ENCODE measurements around the gene PHC2. TPM values are rescaled to one million over a fixed set of nuclear protein-coding genes. Genes with fewer than 3 reads are reported as not detected.
A peak's percentile ranks its signal among the peaks of the same experiment; 100 is the strongest.
"Not testable (repeated sequence)": the region's sequence is repeated elsewhere in the genome, so short reads cannot be mapped to it uniquely, and the experiment has no call there.

PHC2 gene
- total RNA-seq, 1 donor from 2014 or later: 109 TPM

GRCh38 chr1:33310702-33311101 is 120.2 kb downstream of the PHC2 start:
- no peak for ATAC-seq
- intact Hi-C loops (cut with DNase I): no loop called here
- no peak for DNase-seq (ENCODE audit: low spot score)

GRCh38 chr1:33309351-33309750 is 121.5 kb downstream of the PHC2 start:
- intact Hi-C loops (cut with DNase I): loop anchor here (5.0 kb wide), 1 partner anchor 942 kb away; no protein-coding TSS in a partner anchor
- DNase-seq (ENCODE audit: low spot score); ATAC-seq: not testable (repeated sequence)

GRCh38 chr1:33307494-33307864 is 123.4 kb downstream of the PHC2 start:
- DNase-seq (ENCODE audit: low spot score) (no peak), ATAC-seq (no peak)
- intact Hi-C loops (cut with DNase I): loop anchor here (5.0 kb wide), 1 partner anchor 940 kb away; no protein-coding TSS in a partner anchor

- no peak for DNase-seq (ENCODE audit: low spot score)
- intact Hi-C loops (cut with DNase I): loop anchor here (5.0 kb wide), 1 partner anchor 940 kb away; no protein-coding TSS in a partner anchor
- peak; percentile 58 for ATAC-seq
Observed at GRCh38 chr1:33306653-33307493, 124.0 kb downstream of the PHC2 start.

- intact Hi-C loops (cut with DNase I): loop anchor here (5.0 kb wide), 1 partner anchor 939 kb away; no protein-coding TSS in a partner anchor
- DNase-seq (ENCODE audit: low spot score) (no peak), ATAC-seq (peak; percentile 7)
Observed at GRCh38 chr1:33305816-33306652, 124.9 kb downstream of the PHC2 start.

DNA sequence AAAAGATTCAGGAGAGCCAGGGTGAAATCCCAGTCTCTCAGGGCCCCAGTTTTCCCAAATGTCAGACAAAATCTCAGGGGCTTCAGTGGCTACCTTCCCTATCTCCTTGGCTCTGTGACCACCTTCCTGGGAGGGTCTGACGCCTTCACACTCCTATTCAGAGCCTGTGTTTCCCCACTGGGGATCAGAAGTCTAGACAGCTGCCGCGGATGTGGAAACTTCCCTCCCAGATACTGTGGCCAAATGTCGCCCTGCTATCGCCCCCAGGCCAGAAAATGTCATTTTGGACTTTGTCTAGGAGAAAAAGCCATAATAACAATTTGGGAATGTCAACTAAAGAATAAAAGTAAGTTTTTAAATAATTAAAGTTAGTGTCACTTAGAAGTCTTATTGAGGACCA is 125.9 kb downstream of the PHC2 start:
- intact Hi-C loops (cut with DNase I): loop anchor here (5.0 kb wide), 1 partner anchor 938 kb away; no protein-coding TSS in a partner anchor
- ATAC-seq (no peak), DNase-seq (ENCODE audit: low spot score) (no peak)

DNA sequence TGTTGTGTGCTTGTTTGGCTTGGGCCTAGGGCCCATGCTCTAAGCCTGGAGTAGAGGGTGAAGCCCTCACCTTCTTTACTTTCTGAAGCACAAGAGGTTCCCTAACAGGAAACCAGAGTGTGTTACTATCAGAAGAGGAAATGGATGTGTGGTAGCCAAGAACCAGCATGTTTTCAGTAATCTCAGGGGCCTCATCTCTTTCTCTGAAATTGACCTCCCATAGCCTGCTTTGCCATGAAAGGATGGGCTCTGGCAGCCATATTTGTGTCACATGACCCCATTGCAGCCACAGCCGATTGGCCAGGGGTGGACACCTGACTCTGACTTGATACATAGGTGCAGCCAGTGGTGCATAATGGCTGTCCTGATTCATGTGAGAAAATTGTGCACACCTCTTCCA is 128.6 kb downstream of the PHC2 start:
- ATAC-seq: no peak
- no peak for DNase-seq (ENCODE audit: low spot score)
- intact Hi-C loops (cut with DNase I): no loop called here

DNA sequence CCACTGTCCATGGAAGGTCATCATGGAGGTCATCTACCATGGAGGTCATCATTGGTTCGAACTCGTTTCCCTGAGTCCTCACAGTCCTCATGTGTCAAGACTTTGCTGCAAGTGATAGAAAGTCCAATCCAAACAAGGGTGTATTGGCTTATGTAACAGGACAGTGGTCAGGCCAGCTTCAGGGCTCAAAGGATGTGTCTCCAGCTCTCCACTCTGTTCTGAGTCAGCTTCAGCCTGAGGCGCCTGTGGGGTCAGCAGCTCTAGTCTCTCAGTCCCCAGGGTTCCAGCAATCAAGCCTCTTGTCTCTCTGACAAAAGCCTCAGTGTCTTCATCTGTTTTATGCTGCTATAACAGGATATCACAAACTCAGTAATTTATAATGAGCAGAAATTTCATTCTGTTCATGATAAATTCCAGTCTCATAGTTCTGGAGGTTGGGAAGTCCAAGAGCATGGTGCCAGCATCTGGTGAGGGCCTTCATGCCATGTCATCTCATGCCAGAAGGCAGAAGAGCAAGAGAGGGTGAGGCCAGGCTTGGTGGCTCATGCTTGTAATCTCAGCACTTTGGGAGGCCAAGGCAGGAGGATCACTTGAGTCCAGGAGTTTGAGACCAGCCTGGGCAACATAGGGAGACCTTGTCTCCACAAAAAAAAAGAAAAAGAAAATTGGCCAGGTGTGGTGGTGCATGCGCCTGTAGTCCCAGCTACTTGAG is 129.5 kb downstream of the PHC2 start:
- ATAC-seq (peak; percentile 80), DNase-seq (ENCODE audit: low spot score) (peak; percentile 60)
- intact Hi-C loops (cut with DNase I): no loop called here

GRCh38 chr1:33300673-33301072 is 130.2 kb downstream of the PHC2 start:
- peak; percentile 80 for DNase-seq (ENCODE audit: low spot score)
- intact Hi-C loops (cut with DNase I): no loop called here
- ATAC-seq: peak; percentile 69

- DNase-seq (ENCODE audit: low spot score) (peak; percentile 59), ATAC-seq (no peak)
- intact Hi-C loops (cut with DNase I): no loop called here
Observed at GRCh38 chr1:33299461-33300155, 131.3 kb downstream of the PHC2 start.

DNA sequence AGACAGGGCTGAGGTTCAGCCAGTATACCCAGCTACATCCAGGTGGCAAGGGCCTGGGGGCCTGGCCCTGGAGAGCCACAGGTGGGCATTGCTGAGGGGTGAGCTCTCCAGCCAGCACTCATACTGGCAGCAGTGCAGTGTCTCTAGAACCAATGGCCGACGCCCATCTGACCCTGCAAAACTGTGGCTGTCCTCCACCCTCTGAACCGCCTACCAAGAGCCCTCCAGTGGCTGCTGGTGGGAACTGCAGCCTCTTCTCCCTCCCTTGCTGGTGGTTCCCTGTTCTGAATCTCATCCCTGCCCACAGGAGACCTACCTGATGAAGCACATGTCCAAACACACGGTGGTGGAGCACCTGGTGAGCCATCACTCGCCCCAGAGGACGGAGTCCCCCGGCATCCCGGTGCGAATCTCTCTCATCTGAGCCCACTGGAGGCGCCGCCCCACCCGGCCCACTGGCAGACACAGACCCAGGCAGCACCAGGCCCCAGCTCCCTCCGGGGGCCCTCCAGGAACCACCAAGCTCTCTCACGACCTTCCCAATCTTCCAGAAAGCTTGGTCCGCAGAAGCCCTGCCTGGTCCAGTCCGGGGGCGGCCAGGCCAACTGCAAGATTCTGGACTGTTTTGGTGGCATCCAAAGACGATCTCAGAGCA is 132.1 kb downstream of the PHC2 start:
- ATAC-seq: peak; percentile 39
- DNase-seq (ENCODE audit: low spot score): peak; percentile 82
- intact Hi-C loops (cut with DNase I): no loop called here

- ATAC-seq (no peak), DNase-seq (ENCODE audit: low spot score) (peak; percentile 37)
- intact Hi-C loops (cut with DNase I): loop anchor here (2.0 kb wide), 1 partner anchor 71 kb away; no protein-coding TSS in a partner anchor
Observed at GRCh38 chr1:33297911-33298622, 132.8 kb downstream of the PHC2 start.

- ATAC-seq: no peak
- DNase-seq (ENCODE audit: low spot score): peak; percentile 34
- intact Hi-C loops (cut with DNase I): loop anchor here (2.0 kb wide), 1 partner anchor 72 kb away; no protein-coding TSS in a partner anchor
Observed at GRCh38 chr1:33296824-33297223, 134.1 kb downstream of the PHC2 start.

GRCh38 chr1:33296082-33296458 is 134.8 kb downstream of the PHC2 start:
- intact Hi-C loops (cut with DNase I): loop anchor here (2.0 kb wide), 1 partner anchor 73 kb away; no protein-coding TSS in a partner anchor
- ATAC-seq: peak; percentile 55
- peak; percentile 60 for DNase-seq (ENCODE audit: low spot score)

DNA sequence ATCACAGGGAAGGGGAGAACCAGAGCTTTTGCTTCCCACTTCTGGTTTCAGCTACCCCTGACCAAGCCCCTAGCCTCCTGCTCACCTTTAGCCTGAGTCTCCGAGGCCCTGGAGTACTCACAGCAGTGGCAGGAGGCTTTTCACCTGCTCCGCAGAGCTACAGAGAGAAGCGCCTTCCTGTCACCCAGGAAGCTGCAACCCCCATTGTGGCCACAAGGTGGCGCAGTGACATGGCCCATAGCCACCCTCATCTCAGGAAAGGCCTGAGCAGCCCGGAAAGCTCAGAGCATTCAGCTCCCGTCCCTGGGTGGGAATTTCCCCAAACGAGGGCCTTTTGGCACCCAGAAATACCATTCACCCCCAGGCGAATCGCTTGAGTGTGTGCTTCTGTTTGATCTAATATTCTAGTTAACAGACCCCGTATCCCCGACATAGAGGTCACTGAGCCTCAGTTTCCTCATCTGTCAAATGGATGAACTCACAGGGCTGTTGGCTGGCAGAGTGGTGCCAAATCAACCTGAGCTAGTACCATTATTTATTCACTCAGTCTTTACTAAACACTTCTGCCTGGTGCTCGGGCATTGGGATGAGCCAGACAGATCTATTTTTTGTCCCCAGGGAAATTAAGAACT is 135.3 kb downstream of the PHC2 start:
- peak; percentile 87 for ATAC-seq
- intact Hi-C loops (cut with DNase I): loop anchor here (2.0 kb wide), 1 partner anchor 73 kb away; no protein-coding TSS in a partner anchor

GRCh38 chr1:33295023-33295422 is 135.9 kb downstream of the PHC2 start:
- intact Hi-C loops (cut with DNase I): no loop called here
- ATAC-seq (no peak), DNase-seq (ENCODE audit: low spot score) (peak; percentile 58)

More for the DNA sequence above, 135.3 kb downstream of the PHC2 start:
- DNase-seq (ENCODE audit: low spot score): peak; percentile 94

All from sciatic nerve (tissue), 2 donors.